Psoas muscle (tissue), 8 donors: ENCODE data around the gene RCOR3. TPM values are rescaled to one million over a fixed set of nuclear protein-coding genes. Genes with fewer than 3 reads are reported as not detected.

Source experiments
- ATAC-seq, 4 donors: fragments of 200-7000 bp; cut with Tn5 transposase; one replicate each; pipeline ENCODE4 v1.9.1; 2020; ENCODE audit warnings: moderate library complexity in 3 of 4, mild to moderate bottlenecking in 2 of 4
- DNase-seq, 2 donors: peaks; one replicate each; pipeline ENCODE4 v3.0.0-alpha.2; 2020
- H3K27ac ChIP-seq: fragments of 200-600 bp; one replicate; pipeline ENCODE4 v1.8.0; 2022
- H3K27me3 ChIP-seq, 3 donors: fragments of 200-600 bp in 1 of 3; one replicate each; pipeline versions ENCODE4 v1.6.1 to v1.8.0; 2013 to 2022; ENCODE audit warnings: low read length in 2 of 3, mild to moderate bottlenecking in 2 of 3, moderate library complexity in 1 of 3; ENCODE audit not compliant: insufficient read depth in 3 of 3
- H3K36me3 ChIP-seq, 2 donors: fragments of 200-600 bp in 1 of 2; one replicate each; pipeline versions ENCODE4 v1.6.1 to v1.8.0; 2013 to 2022; ENCODE audit warnings: low read depth in 1 of 2, mild to moderate bottlenecking in 1 of 2, moderate library complexity in 1 of 2; ENCODE audit not compliant: insufficient read depth in 1 of 2
- H3K4me1 ChIP-seq: fragments of 200-600 bp; one replicate; pipeline ENCODE4 v1.8.0; 2022
- H3K4me3 ChIP-seq: fragments of 200-600 bp; one replicate; pipeline ENCODE4 v1.8.0; 2022; ENCODE audit warnings: mild to moderate bottlenecking
- H3K9me3 ChIP-seq: fragments of 200-600 bp; one replicate; pipeline ENCODE4 v1.8.0; 2022
- WGBS, 3 donors: extraction: QIAGEN DNeasy Blood & Tissue Kit; methylation state at CpG; one replicate each; pipeline versions ENCODE4 v1.1.6 to v1.1.7; 2013; 5-methylcytosine and 5-hydroxymethylcytosine counted together
- intact Hi-C, 2 donors: fragments of 100-400 bp; cut with DNase I; formaldehyde crosslinking; loops; one replicate each; pipeline versions ENCODE4 v1.11.0 to v1.14.2; 2022
- polyA plus RNA-seq, 3 donors: library from polyadenylated mRNA; stranded (reverse); fragments of 200-250 nt; gene quantifications; one replicate each; pipeline ENCODE4 v1.2.3, GENCODE V29; 2013
- total RNA-seq, 4 donors: library from RNA; stranded (reverse); fragmentation: NEBNext Ultra II Directional in 2 of 4; extraction: Animal tissue kit (Norgen Biotek cat#: 25700) in 2 of 4; gene quantifications; one replicate each; pipeline versions ENCODE4 v1.2.1 to v1.2.4, GENCODE V29; 2021 to 2023
- TF ChIP-seq, protein P1 (sequence below): fragments of 200-600 bp; IDR thresholded peaks from one replicate; pipeline ENCODE4 v1.8.0; 2022; ENCODE audit warnings: antibody characterized with exemption
- donor health status: healthy with polysubstance abuse.
- donor health status: DM: no; HTN: no; CAD: no; lungs with moderate emphysema.
- donor health status: Bipolar disorder and iron deficiency.
- donor health status: healthy.
- donor health status: DM: yes; HTN: yes; CAD: no.
- donor health status: DM: no; HTN: no; CAD: no.
- donor health status: DM: no; HTN: no; CAD: no.
- donor health status: DM: yes; HTN: yes; CAD: no.

RCOR3 gene
- total and polyA plus RNA-seq, 7 donors: 29.4 to 95.7 (median 70.2) TPM

DNA sequence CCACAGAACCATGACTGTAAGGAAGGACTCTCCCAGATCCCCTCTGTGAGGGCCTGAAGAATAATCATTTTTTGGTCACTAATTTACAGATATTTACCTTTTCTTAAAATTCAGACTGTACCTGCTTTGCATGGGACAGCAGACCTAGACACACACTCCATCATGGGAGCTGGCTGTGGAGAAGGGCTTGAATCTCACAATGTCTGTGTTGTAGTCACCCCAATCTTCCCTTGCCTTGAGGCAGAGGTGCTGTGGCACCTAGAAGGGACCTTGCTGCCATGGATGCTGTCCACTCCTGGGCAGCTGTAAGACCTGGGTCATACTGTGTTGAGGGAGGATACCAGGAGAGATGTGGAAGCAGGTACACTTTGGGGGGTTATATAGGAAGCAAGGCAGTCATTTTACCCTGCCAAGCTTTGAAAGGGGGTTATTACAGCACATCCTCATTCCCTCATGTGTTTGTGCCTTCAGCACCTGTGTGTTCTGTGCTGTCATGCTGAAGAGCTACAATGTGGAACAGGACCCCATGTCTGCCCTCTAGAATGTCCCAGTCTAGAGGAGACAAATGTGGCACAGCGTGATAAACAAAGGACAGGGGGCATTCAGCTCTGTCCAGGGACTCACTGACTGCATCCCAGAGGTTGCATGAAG, 94.5 kb downstream of the RCOR3 start:
- DNase-seq (no peak), ATAC-seq (no peak)
- 0 to 52% (median 3%) methylated on average over 1 of the region's 1 CpG for WGBS, 3 donors
- intact Hi-C loops: no loop called here
- H3K36me3 ChIP-seq: no peaks in the 10 kb centered on the region
- H3K9me3 ChIP-seq: no peaks in the 10 kb centered on the region
- TF ChIP-seq, protein P1, sequence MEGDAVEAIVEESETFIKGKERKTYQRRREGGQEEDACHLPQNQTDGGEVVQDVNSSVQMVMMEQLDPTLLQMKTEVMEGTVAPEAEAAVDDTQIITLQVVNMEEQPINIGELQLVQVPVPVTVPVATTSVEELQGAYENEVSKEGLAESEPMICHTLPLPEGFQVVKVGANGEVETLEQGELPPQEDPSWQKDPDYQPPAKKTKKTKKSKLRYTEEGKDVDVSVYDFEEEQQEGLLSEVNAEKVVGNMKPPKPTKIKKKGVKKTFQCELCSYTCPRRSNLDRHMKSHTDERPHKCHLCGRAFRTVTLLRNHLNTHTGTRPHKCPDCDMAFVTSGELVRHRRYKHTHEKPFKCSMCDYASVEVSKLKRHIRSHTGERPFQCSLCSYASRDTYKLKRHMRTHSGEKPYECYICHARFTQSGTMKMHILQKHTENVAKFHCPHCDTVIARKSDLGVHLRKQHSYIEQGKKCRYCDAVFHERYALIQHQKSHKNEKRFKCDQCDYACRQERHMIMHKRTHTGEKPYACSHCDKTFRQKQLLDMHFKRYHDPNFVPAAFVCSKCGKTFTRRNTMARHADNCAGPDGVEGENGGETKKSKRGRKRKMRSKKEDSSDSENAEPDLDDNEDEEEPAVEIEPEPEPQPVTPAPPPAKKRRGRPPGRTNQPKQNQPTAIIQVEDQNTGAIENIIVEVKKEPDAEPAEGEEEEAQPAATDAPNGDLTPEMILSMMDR: no peak
- H3K4me1 ChIP-seq: no peaks in the 10 kb centered on the region
- H3K27ac ChIP-seq: no peak overlapping the region
- no peaks in the 10 kb centered on the region for H3K27me3 ChIP-seq
- no peak overlapping the region for H3K4me3 ChIP-seq

DNA sequence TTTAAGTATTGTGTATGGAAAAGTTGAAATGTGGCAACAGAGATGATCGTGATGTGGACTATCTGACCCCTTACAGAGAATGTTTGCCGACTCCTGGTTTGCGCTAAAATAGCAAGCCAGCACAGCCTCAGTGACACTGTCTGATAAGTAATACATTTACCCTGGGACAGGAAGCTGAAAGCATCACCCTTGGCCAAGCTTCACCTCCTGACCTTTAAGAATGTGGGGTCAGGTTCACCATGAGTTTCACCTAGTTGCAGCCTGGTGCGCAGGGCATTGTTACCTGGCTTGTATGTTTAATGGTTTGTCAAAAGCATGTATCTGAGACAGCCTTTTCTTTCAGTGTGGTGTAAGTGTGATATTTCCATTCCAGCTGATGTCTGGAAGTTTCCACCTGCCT, 96.7 kb downstream of the RCOR3 start:
- H3K4me1 ChIP-seq: no peaks in the 10 kb centered on the region
- DNase-seq (no peak), ATAC-seq (no peak)
- no peak overlapping the region for H3K27ac ChIP-seq
- TF ChIP-seq, protein P1: no peak
- no peaks in the 10 kb centered on the region for H3K9me3 ChIP-seq
- H3K36me3 ChIP-seq: no peaks in the 10 kb centered on the region
- no peak overlapping the region for H3K4me3 ChIP-seq
- 93 to 98% (median 95%) methylated on average over 4 of the region's 4 CpGs for WGBS, 3 donors
- no peaks in the 10 kb centered on the region for H3K27me3 ChIP-seq
- intact Hi-C loops: no loop called here

DNA sequence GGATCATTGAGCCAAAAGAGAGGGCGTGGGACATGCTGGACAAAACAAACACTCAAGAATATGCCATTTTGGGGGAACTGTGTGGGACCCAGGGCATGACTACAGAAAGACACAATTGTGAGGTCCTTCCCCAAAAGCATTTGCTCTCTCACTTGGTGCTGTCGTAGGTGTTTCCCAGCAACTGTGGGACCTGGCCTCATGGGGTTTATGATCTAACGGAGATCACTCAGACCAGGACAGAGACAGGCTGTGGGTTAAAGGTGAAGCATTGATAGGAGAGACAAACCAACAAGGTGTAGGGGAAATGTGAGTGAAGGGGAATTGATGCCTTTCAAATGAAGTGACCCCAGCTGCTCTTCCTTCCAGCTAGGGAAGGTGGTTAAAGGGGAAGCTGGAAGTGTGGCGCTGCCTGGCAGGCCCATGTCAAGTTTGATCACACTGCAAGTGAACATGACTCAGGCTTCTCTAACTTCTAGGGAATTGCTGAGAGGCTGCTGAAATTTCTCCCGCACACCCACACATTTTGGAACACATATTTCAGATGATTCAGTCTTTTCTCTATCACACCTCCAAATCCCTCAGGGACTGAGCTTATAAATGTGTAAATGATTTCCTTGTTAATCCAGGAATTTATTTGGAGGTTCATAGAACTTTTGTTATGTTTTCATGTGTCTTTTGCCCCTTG, 97.7 kb downstream of the RCOR3 start:
- Histone ChIP-seq H3K4me3 (no peak overlapping the region), H3K27me3 (no peaks in the 10 kb centered on the region), H3K27ac (no peak overlapping the region), H3K36me3 (no peaks in the 10 kb centered on the region), H3K9me3 (no peaks in the 10 kb centered on the region), H3K4me1 (no peaks in the 10 kb centered on the region)
- intact Hi-C loops: no loop called here
- DNase-seq (no peak), ATAC-seq (no peak)
- TF ChIP-seq, protein P1: no peak
- WGBS, 3 donors: 72 to 87% (median 73%) methylated on average over 5 of the region's 5 CpGs

DNA sequence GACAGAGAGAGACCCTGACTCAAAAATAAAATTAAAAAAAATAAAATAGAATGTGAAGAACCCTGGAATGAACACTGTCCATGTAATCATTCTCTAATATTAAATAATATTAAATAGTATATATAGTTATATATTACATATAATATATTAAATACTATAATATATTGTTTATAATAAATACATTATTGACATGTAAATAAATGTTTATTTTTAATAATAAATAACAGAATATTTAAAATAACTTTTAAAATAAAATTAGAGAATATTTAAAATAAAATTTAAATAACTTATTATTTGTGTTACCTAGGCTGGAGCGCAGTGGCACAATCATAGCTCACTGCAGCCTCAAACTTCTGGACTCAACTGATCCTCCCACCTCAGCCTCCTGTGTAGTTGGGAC, 99.5 kb downstream of the RCOR3 start:
- Histone ChIP-seq H3K4me3 (no peak overlapping the region), H3K36me3 (no peaks in the 10 kb centered on the region), H3K9me3 (no peaks in the 10 kb centered on the region), H3K27me3 (no peaks in the 10 kb centered on the region), H3K4me1 (no peaks in the 10 kb centered on the region), H3K27ac (no peak overlapping the region)
- no peak for ATAC-seq
- intact Hi-C loops: no loop called here
- TF ChIP-seq, protein P1: no peak
- WGBS, 3 donors: 97 to 100% (median 100%) methylated on average over 1 of the region's 1 CpG
- DNase-seq: no peak

DNA sequence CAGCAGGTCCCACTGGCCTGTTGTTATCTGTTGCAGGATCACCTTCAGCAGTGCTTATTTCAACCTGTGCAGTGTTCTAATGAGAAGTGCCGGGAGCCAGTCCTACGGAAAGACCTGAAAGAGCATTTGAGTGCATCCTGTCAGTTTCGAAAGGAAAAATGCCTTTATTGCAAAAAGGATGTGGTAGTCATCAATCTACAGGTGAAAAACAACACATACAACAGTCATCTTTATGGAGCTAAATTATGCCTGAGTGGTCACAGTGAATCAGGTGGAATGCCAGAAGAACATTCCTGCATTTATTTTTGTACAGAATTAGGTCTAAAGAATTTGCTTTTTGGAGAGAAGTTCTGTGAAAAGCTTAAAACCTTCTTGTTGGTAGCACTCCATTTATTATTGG, 100.7 kb downstream of the RCOR3 start:
- TF ChIP-seq, protein P1: no peak
- Histone ChIP-seq H3K27ac (no peak overlapping the region), H3K4me1 (no peaks in the 10 kb centered on the region), H3K9me3 (no peaks in the 10 kb centered on the region), H3K4me3 (no peak overlapping the region), H3K36me3 (no peaks in the 10 kb centered on the region), H3K27me3 (no peaks in the 10 kb centered on the region)
- ATAC-seq (no peak), DNase-seq (no peak)
- intact Hi-C loops: no loop called here
- 79 to 87% (median 80%) methylated on average over 3 of the region's 3 CpGs for WGBS, 3 donors
